OCI-LY1 (cell line): ENCODE results near the gene COPS7A.

ENCODE experiments used
- H2AFZ ChIP-seq: fragments of 200-600 bp; sonication (generic), shearing (Covaris generic); 2 replicates; pipeline ENCODE4 v1.6.0; 2014; ENCODE audit warnings: antibody characterized with exemption, mild to moderate bottlenecking, low read length
- H3F3A ChIP-seq: fragments of 200-600 bp; sonication (generic), shearing (Covaris generic); 2 replicates; pipeline ENCODE4 v1.6.0; 2014; ENCODE audit warnings: mild to moderate bottlenecking, antibody characterized with exemption, low read length, moderate library complexity; ENCODE audit not compliant: insufficient read depth
- H3K27ac ChIP-seq: fragments of 200-600 bp; sonication (generic); 2 replicates; pipeline ENCODE4 v1.5.1; 2014; ENCODE audit warnings: low read length, mixed run types, mild to moderate bottlenecking, low read depth; ENCODE audit not compliant: poor library complexity, severe bottlenecking
- H3K27me3 ChIP-seq: fragments of 200-600 bp; sonication (generic); 2 replicates; pipeline ENCODE4 v1.6.0; 2014; ENCODE audit warnings: antibody characterized with exemption, mild to moderate bottlenecking, low read length, moderate library complexity; ENCODE audit not compliant: insufficient read depth
- H3K36me3 ChIP-seq: fragments of 200-600 bp; sonication (generic); 2 replicates; pipeline ENCODE4 v1.6.1; 2014; ENCODE audit warnings: mild to moderate bottlenecking, antibody characterized with exemption, low read length, moderate library complexity, mixed read lengths; ENCODE audit not compliant: insufficient read depth
- H3K4me1 ChIP-seq: fragments of 200-600 bp; sonication (generic); 2 replicates; pipeline ENCODE4 v1.5.1; 2014; ENCODE audit warnings: mild to moderate bottlenecking, low read length, moderate library complexity; ENCODE audit not compliant: insufficient read depth, severe bottlenecking
- H3K4me2 ChIP-seq: fragments of 200-600 bp; sonication (generic), shearing (Covaris generic); 2 replicates; pipeline ENCODE4 v1.6.1; 2014; ENCODE audit warnings: low read length
- H3K4me3 ChIP-seq: fragments of 200-600 bp; sonication (generic); 2 replicates; pipeline ENCODE4 v1.5.1; 2014; ENCODE audit warnings: low read length, low read depth, mild to moderate bottlenecking, mixed read lengths; ENCODE audit not compliant: poor library complexity, severe bottlenecking
- H3K79me2 ChIP-seq: fragments of 200-600 bp; shearing (Covaris generic); 2 replicates; pipeline ENCODE4 v1.6.1; 2016; ENCODE audit warnings: mixed run types, low read length, mixed read lengths; ENCODE audit not compliant: insufficient read depth
- H3K9ac ChIP-seq: fragments of 200-600 bp; sonication (generic), shearing (Covaris generic); 2 replicates; pipeline ENCODE4 v1.6.1; 2014; ENCODE audit warnings: mild to moderate bottlenecking, low read length, mixed read lengths
- H3K9me2 ChIP-seq: fragments of 200-600 bp; sonication (generic), shearing (Covaris generic); 2 replicates; pipeline ENCODE4 v1.6.1; 2014; ENCODE audit warnings: low read depth, mild to moderate bottlenecking, low read length, mixed read lengths
- H3K9me3 ChIP-seq: fragments of 200-600 bp; shearing (Covaris generic); 2 replicates; pipeline ENCODE4 v1.6.1; 2014; ENCODE audit warnings: low read length, mixed read lengths
- H4K20me1 ChIP-seq: fragments of 200-600 bp; sonication (generic), shearing (Covaris generic); 2 replicates; pipeline ENCODE4 v1.6.0; 2016; ENCODE audit warnings: mild to moderate bottlenecking, low read length; ENCODE audit not compliant: insufficient read depth
- EZH2 ChIP-seq: fragments of 200-600 bp; sonication (generic), shearing (Covaris generic); IDR thresholded peaks from 2 replicates; pipeline ENCODE4 v1.8.0; 2017; ENCODE audit warnings: borderline replicate concordance, mixed run types, mild to moderate bottlenecking, antibody characterized with exemption, low read length, moderate library complexity, mixed read lengths
- TF ChIP-seq, protein P1 (sequence below): fragments of 200-600 bp; sonication (generic), shearing (Covaris generic); IDR thresholded peaks from 2 replicates; pipeline ENCODE4 v1.5.1; 2017; ENCODE audit warnings: mild to moderate bottlenecking, antibody characterized with exemption, low read length, moderate library complexity, mixed read lengths

The COPS7A gene

GRCh38 chr12:6698352-6699046 lies 25.3 kb upstream of the COPS7A start:
- no peak overlapping the region for H3K9ac ChIP-seq

DNA sequence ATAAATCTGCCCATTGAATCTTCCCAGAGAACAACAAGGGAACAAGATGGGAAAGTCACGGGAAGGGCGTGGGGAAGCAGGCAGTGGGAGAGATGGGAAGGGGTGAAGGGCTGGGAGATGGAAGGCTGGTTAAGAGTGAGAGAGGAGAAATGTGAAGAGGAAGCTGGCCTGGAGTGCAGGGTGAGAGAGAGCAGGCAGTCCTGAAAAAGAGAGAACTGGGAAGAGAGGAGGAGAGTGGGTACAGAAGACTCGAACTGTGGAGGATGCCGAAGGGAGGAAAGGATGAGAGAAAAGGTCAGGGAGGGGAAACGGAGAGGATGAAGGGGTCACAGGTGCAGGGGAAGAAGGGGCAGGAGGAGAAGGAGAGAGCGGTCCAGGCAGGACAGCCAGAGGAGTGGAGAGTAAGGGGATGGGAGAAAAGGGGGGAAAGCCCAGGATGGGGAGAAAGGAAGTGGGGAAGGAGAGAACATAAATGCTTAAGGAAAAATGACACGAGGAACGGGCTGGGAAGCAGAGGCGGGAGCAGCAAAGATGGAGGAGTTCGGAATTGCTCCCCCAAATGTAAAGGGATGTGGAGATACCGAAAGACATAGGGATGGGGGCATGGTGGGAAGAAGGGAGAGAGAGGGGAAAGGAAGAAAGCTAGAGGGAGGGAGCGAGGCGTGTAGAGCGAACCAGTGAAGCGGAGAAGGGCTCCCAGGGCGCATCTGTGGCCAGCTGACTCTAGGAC lies 24.4 kb upstream of the COPS7A start:
- Histone ChIP-seq H3K27me3 (peaks cover 20% of the 10 kb centered on the region; the same call in 1 of the 2 replicates), H3K4me2 (no peak overlapping the region; the same call in 1 of the 2 replicates)

More at GRCh38 chr12:6698352-6699046, 25.3 kb upstream of the COPS7A start:
- no peaks in the 10 kb centered on the region for H3K9me3 ChIP-seq
- H3K4me3 ChIP-seq: no peak overlapping the region
- no peak overlapping the region for H3K4me2 ChIP-seq
- no peak overlapping the region for H2AFZ ChIP-seq
- H3K4me1 ChIP-seq: peaks cover 48% of the 10 kb centered on the region
- TF ChIP-seq, protein P1, sequence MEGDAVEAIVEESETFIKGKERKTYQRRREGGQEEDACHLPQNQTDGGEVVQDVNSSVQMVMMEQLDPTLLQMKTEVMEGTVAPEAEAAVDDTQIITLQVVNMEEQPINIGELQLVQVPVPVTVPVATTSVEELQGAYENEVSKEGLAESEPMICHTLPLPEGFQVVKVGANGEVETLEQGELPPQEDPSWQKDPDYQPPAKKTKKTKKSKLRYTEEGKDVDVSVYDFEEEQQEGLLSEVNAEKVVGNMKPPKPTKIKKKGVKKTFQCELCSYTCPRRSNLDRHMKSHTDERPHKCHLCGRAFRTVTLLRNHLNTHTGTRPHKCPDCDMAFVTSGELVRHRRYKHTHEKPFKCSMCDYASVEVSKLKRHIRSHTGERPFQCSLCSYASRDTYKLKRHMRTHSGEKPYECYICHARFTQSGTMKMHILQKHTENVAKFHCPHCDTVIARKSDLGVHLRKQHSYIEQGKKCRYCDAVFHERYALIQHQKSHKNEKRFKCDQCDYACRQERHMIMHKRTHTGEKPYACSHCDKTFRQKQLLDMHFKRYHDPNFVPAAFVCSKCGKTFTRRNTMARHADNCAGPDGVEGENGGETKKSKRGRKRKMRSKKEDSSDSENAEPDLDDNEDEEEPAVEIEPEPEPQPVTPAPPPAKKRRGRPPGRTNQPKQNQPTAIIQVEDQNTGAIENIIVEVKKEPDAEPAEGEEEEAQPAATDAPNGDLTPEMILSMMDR: no peak
- no peak for TF ChIP-seq EZH2
- H3K27ac ChIP-seq: no peak overlapping the region
- H3K79me2 ChIP-seq: no peaks in the 10 kb centered on the region
- H3K36me3 ChIP-seq: no peaks in the 10 kb centered on the region
- H3K27me3 ChIP-seq: peaks cover 18% of the 10 kb centered on the region; the same call in 1 of the 2 replicates
- H4K20me1 ChIP-seq: no peaks in the 10 kb centered on the region
- no peaks in the 10 kb centered on the region for H3F3A ChIP-seq
- H3K9me2 ChIP-seq: no peaks in the 10 kb centered on the region

DNA sequence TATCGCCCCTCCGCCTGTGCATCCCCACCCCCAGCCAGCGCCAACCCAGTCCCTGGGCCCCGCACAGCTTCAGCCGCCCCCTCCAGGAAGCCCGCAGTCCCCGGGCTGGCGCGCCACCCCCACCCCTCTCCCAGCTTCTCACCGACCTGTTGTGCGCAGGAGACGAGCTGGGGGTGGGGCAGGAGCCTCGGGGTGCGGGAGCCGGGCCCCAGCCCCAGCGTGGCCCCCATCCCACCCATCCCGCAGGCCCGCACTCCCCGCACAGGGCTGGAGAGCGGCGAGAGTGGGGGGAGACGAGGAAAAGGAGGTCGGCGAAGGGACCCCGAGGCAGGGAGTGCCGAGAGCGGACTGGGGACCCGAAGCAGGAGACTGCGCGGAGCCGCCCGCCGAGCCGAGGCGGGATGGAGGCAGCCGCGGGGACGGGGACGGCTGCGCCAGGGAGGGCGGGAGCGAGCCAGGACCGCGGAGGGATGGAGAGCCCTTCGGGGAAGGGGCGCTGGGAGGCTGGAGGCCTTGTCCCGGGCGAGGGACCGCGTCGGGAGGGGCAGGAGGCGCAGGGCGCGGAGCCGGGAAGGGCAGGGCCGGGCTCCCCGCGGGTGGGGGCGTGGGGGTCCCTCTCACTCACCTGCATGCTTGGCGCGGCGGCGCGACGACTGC lies 23.7 kb upstream of the COPS7A start:
- Histone ChIP-seq H3K9me3 (no peaks in the 10 kb centered on the region), H3K27me3 (peaks cover 20% of the 10 kb centered on the region; the same call in 1 of the 2 replicates), H3K4me3 (peak overlapping the region; percentile 50), H2AFZ (no peak overlapping the region), H3F3A (no peaks in the 10 kb centered on the region), H4K20me1 (no peaks in the 10 kb centered on the region), H3K9me2 (no peaks in the 10 kb centered on the region), H3K27ac (no peak overlapping the region), H3K79me2 (no peaks in the 10 kb centered on the region), H3K4me1 (peaks cover 41% of the 10 kb centered on the region), H3K9ac (peak overlapping the region; percentile 29; the same call in 1 of the 2 replicates), H3K4me2 (peak overlapping the region; percentile 67), H3K36me3 (no peaks in the 10 kb centered on the region)
- no peak for TF ChIP-seq EZH2
- TF ChIP-seq, protein P1: no peak

More for the DNA sequence above, 24.4 kb upstream of the COPS7A start:
- H4K20me1 ChIP-seq: no peaks in the 10 kb centered on the region
- H3K27ac ChIP-seq: no peak overlapping the region
- H3K9me2 ChIP-seq: no peaks in the 10 kb centered on the region
- peaks cover 48% of the 10 kb centered on the region for H3K4me1 ChIP-seq
- H3K9ac ChIP-seq: no peak overlapping the region
- no peak overlapping the region for H3K4me3 ChIP-seq
- H3K79me2 ChIP-seq: no peaks in the 10 kb centered on the region
- H3K9me3 ChIP-seq: no peaks in the 10 kb centered on the region
- no peak overlapping the region for H2AFZ ChIP-seq
- no peaks in the 10 kb centered on the region for H3K36me3 ChIP-seq
- no peaks in the 10 kb centered on the region for H3F3A ChIP-seq
- TF ChIP-seq, protein P1: no peak
- TF ChIP-seq EZH2: no peak
